Activated CD4-positive, alpha-beta memory T cell treated with anti-CD3 and anti-CD28 coated beads, Interleukin-2, amount 10 ng/mL, durations not matched to agents 7 days and 5 days (primary cell): Measurements from ENCODE around the gene ATP1B1. TPM values are rescaled to one million over a fixed set of nuclear protein-coding genes. Genes with fewer than 3 reads are reported as not detected.

Source experiments
- CTCF ChIA-PET: fragments of 350-600 bp; sonication (Branson Sonifier 250); formaldehyde crosslinking; loops from one replicate; lab custom pipeline; 2021; ENCODE audit warnings: antibody characterized with exemption, inconsistent platforms; lab: Charles Lee
- POLR2A ChIA-PET: fragments of 350-600 bp; sonication (Branson Sonifier 250); formaldehyde crosslinking; loops from one replicate; lab custom pipeline; 2021; ENCODE audit warnings: antibody characterized with exemption; lab: Charles Lee
- DNase-seq: peaks from one replicate; pipeline ENCODE4 v3.0.0-alpha.2; 2020
- H3K27ac Mint-ChIP-seq: one replicate; pipeline ENCODE4 v1.8.0; 2021; ENCODE audit warnings: mild to moderate bottlenecking, mixed read lengths
- H3K27me3 Mint-ChIP-seq: one replicate; pipeline ENCODE4 v1.8.0; 2021; ENCODE audit warnings: mixed read lengths
- H3K36me3 Mint-ChIP-seq: one replicate; pipeline ENCODE4 v1.8.0; 2021; ENCODE audit warnings: low read depth, mixed read lengths
- H3K4me1 Mint-ChIP-seq: one replicate; pipeline ENCODE4 v1.8.0; 2021; ENCODE audit warnings: mixed read lengths
- H3K4me3 Mint-ChIP-seq: one replicate; pipeline ENCODE4 v1.8.0; 2021; ENCODE audit warnings: mild to moderate bottlenecking, mixed read lengths
- H3K9me3 Mint-ChIP-seq: one replicate; pipeline ENCODE4 v1.8.0; 2021; ENCODE audit warnings: mixed read lengths
- total RNA-seq, 2 experiments: library from RNA; stranded (reverse); gene quantifications; one replicate each; pipeline ENCODE4 v1.2.3, GENCODE V29; 2021

ATP1B1 gene
- total RNA-seq, 2 experiments from 2014 or later, result 3.1 to 3.5 TPM

GRCh38 chr1:169086603-169087455 is 19.7 kb upstream of the ATP1B1 start:
- no peaks in the 10 kb centered on the region for H3K36me3 Mint-ChIP-seq
- ChIA-PET POLR2A (no interaction called here), CTCF (interaction anchor here (0.7 to 1.0 kb wide), 2 partner anchors 30 to 746 kb away, joined by 3 to 7 read pairs; no protein-coding TSS in a partner anchor)
- DNase-seq, result no peak
- no peaks in the 10 kb centered on the region for H3K9me3 Mint-ChIP-seq
- H3K4me3 Mint-ChIP-seq, result no peak overlapping the region
- H3K4me1 Mint-ChIP-seq, result peaks cover 4% of the 10 kb centered on the region
- no peak overlapping the region for H3K27ac Mint-ChIP-seq
- no peaks in the 10 kb centered on the region for H3K27me3 Mint-ChIP-seq

DNA sequence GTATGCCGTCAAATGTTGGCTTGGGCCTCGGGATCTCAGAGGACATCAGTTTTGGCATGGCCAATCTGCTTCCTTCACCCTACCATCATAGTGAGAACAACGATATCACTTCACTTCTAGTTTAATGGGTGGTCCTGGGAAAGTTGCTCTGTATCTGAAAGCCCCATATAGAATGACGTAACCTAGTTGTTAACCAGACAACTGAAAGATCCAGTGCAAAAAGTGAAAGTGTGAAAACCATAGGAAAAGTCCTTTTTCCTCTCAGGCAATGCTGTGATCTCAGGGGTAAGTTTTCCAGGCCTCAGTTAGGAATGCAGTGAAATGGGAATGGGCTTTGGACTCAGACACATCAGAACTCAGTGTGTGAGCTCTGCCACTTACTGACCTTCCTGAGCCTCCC is 18.6 kb upstream of the ATP1B1 start:
- no peak overlapping the region for H3K27ac Mint-ChIP-seq
- ChIA-PET POLR2A (no interaction called here), CTCF (no interaction called here)
- H3K4me1 Mint-ChIP-seq, result peaks cover 4% of the 10 kb centered on the region
- no peaks in the 10 kb centered on the region for H3K36me3 Mint-ChIP-seq
- DNase-seq, result no peak
- H3K27me3 Mint-ChIP-seq, result peaks cover 2% of the 10 kb centered on the region
- no peaks in the 10 kb centered on the region for H3K9me3 Mint-ChIP-seq
- no peak overlapping the region for H3K4me3 Mint-ChIP-seq

GRCh38 chr1:169089776-169090175 is 16.7 kb upstream of the ATP1B1 start:
- POLR2A ChIA-PET, result interaction anchor here (0.8 to 1.6 kb wide), 3 partner anchors 15 to 1153 kb away, joined by 3 to 4 read pairs (median 3); partner anchors contain the start of genes BLZF1, DCAF6 and MPC2
- H3K36me3 Mint-ChIP-seq, result no peaks in the 10 kb centered on the region
- no peak overlapping the region for H3K4me3 Mint-ChIP-seq
- CTCF ChIA-PET, result no interaction called here
- H3K4me1 Mint-ChIP-seq, result peaks cover 4% of the 10 kb centered on the region
- peaks cover 2% of the 10 kb centered on the region for H3K27me3 Mint-ChIP-seq
- H3K9me3 Mint-ChIP-seq, result no peaks in the 10 kb centered on the region
- DNase-seq, result no peak
- H3K27ac Mint-ChIP-seq, result no peak overlapping the region

DNA sequence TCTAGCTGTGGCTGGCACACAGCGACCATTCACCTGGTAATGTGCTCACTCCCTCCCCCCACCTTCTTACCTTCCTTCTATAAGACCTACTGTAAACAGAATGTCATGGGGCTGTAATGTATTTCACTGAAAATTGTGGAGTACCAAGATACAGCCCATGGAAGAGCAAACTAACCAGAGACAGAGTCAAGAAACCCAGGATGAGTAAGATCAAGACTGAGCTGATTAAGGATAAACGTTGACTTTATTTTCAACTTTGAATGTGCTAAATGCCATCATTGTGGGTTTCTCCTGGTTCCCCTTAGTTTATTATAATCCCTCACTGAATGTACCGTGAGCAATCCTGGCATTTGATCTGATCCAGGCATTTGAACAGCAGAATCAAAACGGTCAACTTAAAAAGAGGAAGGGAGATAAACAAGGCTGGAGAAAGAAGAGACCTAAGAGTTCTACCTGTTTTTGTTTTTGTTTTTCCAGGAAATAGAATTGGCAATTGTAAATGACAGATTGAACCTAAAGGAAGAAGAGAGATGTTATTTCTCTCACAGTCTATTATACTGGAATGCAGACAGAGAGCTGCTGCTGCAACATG is 16.1 kb upstream of the ATP1B1 start:
- Mint-ChIP-seq H3K4me3 (no peak overlapping the region), H3K36me3 (no peaks in the 10 kb centered on the region), H3K27me3 (peaks cover 2% of the 10 kb centered on the region), H3K4me1 (peaks cover 4% of the 10 kb centered on the region), H3K9me3 (no peaks in the 10 kb centered on the region), H3K27ac (no peak overlapping the region)
- ChIA-PET POLR2A (interaction anchor here (0.8 to 1.6 kb wide), 3 partner anchors 14 to 1154 kb away, joined by 3 to 4 read pairs (median 3); partner anchors contain the start of genes BLZF1, DCAF6 and MPC2), CTCF (no interaction called here)
- no peak for DNase-seq

GRCh38 chr1:169090900-169091311 is 15.6 kb upstream of the ATP1B1 start:
- POLR2A ChIA-PET, result interaction anchor here (1.1 to 1.6 kb wide), 2 partner anchors 14 to 277 kb away, joined by 3 to 4 read pairs; partner anchors contain the start of gene BLZF1
- no peak overlapping the region for H3K4me3 Mint-ChIP-seq

DNA sequence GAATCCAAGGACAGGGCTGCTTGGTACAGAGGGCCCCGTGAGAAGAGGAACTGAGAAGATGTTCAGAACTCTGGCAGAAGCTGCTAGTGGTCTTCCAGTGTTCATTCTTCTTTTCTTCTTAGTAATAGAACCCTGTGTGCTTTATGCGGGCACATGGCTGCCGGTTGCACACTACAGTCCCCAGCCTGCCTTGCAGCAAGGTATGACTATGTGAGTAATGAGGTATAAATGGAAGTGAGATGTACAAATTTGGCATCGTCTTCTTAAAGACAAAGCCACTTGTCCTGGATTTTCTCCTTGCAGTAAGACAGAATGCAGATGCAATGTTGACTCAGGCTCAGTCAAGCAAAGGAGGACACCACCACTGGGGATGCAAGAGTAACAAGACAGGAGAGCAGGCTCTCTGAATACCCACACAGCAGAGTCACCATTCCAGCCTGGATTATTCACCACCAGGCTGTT is 15.0 kb upstream of the ATP1B1 start:
- DNase-seq, result no peak
- H3K27ac Mint-ChIP-seq, result no peak overlapping the region
- peaks cover 4% of the 10 kb centered on the region for H3K4me1 Mint-ChIP-seq
- POLR2A ChIA-PET, result interaction anchor here (1.6 kb wide), 1 partner anchor 13 kb away, joined by 4 read pairs; no protein-coding TSS in a partner anchor
- CTCF ChIA-PET, result no interaction called here
- H3K4me3 Mint-ChIP-seq, result no peak overlapping the region
- H3K36me3 Mint-ChIP-seq, result no peaks in the 10 kb centered on the region
- no peaks in the 10 kb centered on the region for H3K9me3 Mint-ChIP-seq
- peaks cover 2% of the 10 kb centered on the region for H3K27me3 Mint-ChIP-seq

More at GRCh38 chr1:169090900-169091311, 15.6 kb upstream of the ATP1B1 start:
- Mint-ChIP-seq H3K27me3 (peaks cover 2% of the 10 kb centered on the region), H3K4me1 (peaks cover 4% of the 10 kb centered on the region), H3K27ac (no peak overlapping the region), H3K36me3 (no peaks in the 10 kb centered on the region), H3K9me3 (no peaks in the 10 kb centered on the region)
- no peak for DNase-seq
- CTCF ChIA-PET, result no interaction called here

GRCh38 chr1:169092399-169092798 is 14.1 kb upstream of the ATP1B1 start:
- Mint-ChIP-seq H3K27me3 (peaks cover 3% of the 10 kb centered on the region), H3K4me3 (no peak overlapping the region), H3K27ac (no peak overlapping the region), H3K9me3 (no peaks in the 10 kb centered on the region), H3K36me3 (no peaks in the 10 kb centered on the region), H3K4me1 (peaks cover 4% of the 10 kb centered on the region)
- no peak for DNase-seq
- CTCF ChIA-PET, result no interaction called here
- POLR2A ChIA-PET, result no interaction called here

DNA sequence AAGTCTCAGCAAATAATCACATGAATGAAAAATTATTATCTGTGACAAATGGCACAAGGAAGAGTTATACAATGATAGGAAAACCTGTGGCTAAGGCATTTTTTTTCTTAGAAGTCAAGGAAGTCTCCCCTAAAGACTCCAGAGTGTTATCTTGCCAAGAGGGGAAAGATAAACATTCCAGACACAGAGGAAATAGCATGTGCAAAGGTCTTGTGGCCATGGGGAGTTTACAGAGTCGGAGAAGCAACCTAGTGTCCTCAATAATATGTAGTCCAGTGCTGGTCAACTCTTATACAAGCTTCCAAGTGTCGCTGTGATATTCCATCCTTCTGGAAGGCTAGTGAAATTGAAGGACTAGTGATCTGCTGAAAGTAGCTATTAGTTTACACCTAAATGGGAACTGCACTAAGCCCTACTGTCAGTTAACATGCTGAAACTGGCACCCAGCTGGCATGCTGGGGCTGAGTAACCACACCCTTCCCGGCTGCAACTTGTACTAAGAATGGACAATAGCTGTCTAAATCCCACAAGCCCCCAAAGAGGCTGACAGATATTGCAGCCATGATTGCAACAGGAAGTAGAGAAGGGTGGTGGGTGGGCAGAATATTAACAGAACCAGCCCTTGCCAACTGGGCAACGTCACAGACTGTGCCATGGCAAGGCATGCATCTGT is 11.5 kb upstream of the ATP1B1 start:
- CTCF ChIA-PET, result interaction anchor here (0.6 to 1.0 kb wide), 2 partner anchors 492 to 941 kb away, joined by 3 read pairs; no protein-coding TSS in a partner anchor
- POLR2A ChIA-PET, result no interaction called here
- no peaks in the 10 kb centered on the region for H3K36me3 Mint-ChIP-seq
- H3K4me3 Mint-ChIP-seq, result no peak overlapping the region
- H3K9me3 Mint-ChIP-seq, result no peaks in the 10 kb centered on the region
- peaks cover 4% of the 10 kb centered on the region for H3K4me1 Mint-ChIP-seq
- no peak overlapping the region for H3K27ac Mint-ChIP-seq
- peaks cover 3% of the 10 kb centered on the region for H3K27me3 Mint-ChIP-seq
- DNase-seq, result no peak

DNA sequence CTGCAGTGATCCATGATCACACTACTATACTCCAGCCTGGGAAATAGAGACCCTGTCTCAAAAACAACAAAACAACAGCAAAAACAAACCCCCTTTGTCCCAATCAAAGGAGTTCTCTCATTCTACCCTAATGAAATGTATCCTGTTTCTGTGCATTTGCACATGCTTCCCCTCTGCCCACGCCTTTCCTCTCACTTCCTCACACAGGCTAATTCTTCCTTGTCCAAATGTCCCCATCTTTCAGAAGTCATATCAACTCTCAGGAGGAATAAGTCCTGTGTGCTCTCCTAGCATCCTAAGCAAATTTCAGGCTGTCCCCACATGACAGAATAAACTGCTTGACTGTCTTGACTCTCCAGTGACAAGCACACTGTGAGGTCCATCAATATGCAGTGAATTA is 8.1 kb upstream of the ATP1B1 start:
- Mint-ChIP-seq H3K4me3 (no peak overlapping the region), H3K27me3 (peaks cover 10% of the 10 kb centered on the region), H3K36me3 (no peaks in the 10 kb centered on the region), H3K27ac (no peak overlapping the region), H3K9me3 (no peaks in the 10 kb centered on the region), H3K4me1 (no peaks in the 10 kb centered on the region)
- ChIA-PET POLR2A (no interaction called here), CTCF (no interaction called here)
- DNase-seq, result no peak

DNA sequence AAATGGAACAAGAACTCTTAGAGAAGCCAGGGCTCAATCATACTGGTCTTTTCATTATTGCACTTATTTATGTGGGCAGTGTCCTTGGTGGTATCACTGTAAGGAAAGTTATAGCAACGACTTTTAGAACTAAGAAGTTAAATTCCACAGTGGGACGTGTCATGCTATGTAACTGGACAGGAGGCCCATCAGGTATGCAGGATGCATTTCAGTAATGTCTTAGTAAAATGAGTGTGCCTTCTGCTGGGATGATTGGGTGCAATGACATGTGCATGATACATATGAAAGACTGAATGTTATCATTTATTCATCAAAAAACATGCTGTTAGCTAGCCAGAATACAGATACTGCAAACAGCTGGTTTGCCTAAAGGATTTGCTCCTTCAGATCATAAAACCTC is 6.9 kb upstream of the ATP1B1 start:
- H3K36me3 Mint-ChIP-seq, result no peaks in the 10 kb centered on the region
- H3K4me3 Mint-ChIP-seq, result no peak overlapping the region
- ChIA-PET POLR2A (no interaction called here), CTCF (no interaction called here)
- H3K27me3 Mint-ChIP-seq, result peaks cover 10% of the 10 kb centered on the region
- no peaks in the 10 kb centered on the region for H3K4me1 Mint-ChIP-seq
- no peak for DNase-seq
- H3K27ac Mint-ChIP-seq, result no peak overlapping the region
- no peaks in the 10 kb centered on the region for H3K9me3 Mint-ChIP-seq

DNA sequence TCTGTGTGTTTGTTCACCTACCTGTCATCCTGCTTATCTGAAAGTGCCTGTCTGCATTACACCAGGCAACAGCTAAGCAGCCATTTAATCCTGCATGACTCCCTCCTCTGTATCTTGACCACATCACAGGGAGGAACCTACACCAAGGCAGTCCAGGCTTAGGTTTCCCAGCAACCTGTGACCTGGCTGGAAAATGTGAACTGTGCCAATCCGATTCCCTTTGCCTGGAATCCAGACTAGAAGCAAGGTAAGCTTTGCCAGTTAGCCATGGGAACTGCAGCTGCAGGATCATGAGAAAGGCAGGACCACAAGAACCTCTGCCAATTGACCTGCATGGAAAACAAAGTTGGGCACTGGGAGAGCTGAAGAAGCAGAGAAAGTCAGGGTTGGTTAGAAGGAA is 6.3 kb upstream of the ATP1B1 start:
- no peaks in the 10 kb centered on the region for H3K9me3 Mint-ChIP-seq
- DNase-seq, result no peak
- peaks cover 10% of the 10 kb centered on the region for H3K27me3 Mint-ChIP-seq
- H3K36me3 Mint-ChIP-seq, result no peaks in the 10 kb centered on the region
- CTCF ChIA-PET, result no interaction called here
- H3K4me1 Mint-ChIP-seq, result peaks cover 2% of the 10 kb centered on the region
- POLR2A ChIA-PET, result no interaction called here
- H3K4me3 Mint-ChIP-seq, result no peak overlapping the region
- no peak overlapping the region for H3K27ac Mint-ChIP-seq

GRCh38 chr1:169100651-169101088 is 5.8 kb upstream of the ATP1B1 start:
- POLR2A ChIA-PET, result no interaction called here
- peaks cover 4% of the 10 kb centered on the region for H3K4me1 Mint-ChIP-seq

GRCh38 chr1:169102567-169102966 is 3.9 kb upstream of the ATP1B1 start:
- H3K36me3 Mint-ChIP-seq, result no peaks in the 10 kb centered on the region
- H3K4me1 Mint-ChIP-seq, result peaks cover 10% of the 10 kb centered on the region
- CTCF ChIA-PET, result no interaction called here
- POLR2A ChIA-PET, result no interaction called here
- no peak overlapping the region for H3K27ac Mint-ChIP-seq
- no peaks in the 10 kb centered on the region for H3K9me3 Mint-ChIP-seq
- peaks cover 16% of the 10 kb centered on the region for H3K27me3 Mint-ChIP-seq
- DNase-seq, result no peak
- no peak overlapping the region for H3K4me3 Mint-ChIP-seq

More at GRCh38 chr1:169100651-169101088, 5.8 kb upstream of the ATP1B1 start:
- Mint-ChIP-seq H3K27ac (no peak overlapping the region), H3K36me3 (no peaks in the 10 kb centered on the region), H3K4me3 (no peak overlapping the region), H3K27me3 (peaks cover 11% of the 10 kb centered on the region), H3K9me3 (no peaks in the 10 kb centered on the region)
- CTCF ChIA-PET, result no interaction called here
- DNase-seq, result no peak
